Activated CD4-positive, alpha-beta T cell treated with anti-CD3 and anti-CD28 coated beads for 24 hours (primary cell): ENCODE results near the gene TGM2.

Source experiments
- DNase-seq, 2 donors: peaks; one replicate each; pipeline ENCODE4 v3.0.0-alpha.2; 2020; ENCODE audit warnings: low read depth in 2 of 2

The TGM2 gene

DNA sequence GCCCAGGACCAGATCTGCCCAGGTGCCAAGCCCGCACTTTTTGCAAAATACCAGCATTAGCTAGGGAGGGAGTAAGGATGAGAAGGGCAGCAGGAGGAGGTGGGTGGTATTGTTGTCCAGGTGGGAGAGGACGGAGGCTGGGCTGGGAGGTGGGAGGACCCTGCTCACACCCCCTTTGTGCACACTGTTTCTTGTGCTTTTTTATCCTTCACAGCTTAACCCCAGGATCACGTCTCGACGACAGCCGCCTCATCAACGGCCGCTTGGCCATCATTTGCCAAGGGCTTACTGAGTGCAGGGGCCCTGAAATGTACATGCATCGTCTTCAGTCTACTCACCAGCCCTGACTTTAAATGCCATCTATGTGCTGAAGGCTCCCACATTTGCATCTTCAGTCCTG, 12.1 kb upstream of the TGM2 start:
- DNase-seq: no peak

- DNase-seq: no peak
These were observed 10.5 kb upstream of the TGM2 start for GRCh38 chr20:38175304-38176180.

DNA sequence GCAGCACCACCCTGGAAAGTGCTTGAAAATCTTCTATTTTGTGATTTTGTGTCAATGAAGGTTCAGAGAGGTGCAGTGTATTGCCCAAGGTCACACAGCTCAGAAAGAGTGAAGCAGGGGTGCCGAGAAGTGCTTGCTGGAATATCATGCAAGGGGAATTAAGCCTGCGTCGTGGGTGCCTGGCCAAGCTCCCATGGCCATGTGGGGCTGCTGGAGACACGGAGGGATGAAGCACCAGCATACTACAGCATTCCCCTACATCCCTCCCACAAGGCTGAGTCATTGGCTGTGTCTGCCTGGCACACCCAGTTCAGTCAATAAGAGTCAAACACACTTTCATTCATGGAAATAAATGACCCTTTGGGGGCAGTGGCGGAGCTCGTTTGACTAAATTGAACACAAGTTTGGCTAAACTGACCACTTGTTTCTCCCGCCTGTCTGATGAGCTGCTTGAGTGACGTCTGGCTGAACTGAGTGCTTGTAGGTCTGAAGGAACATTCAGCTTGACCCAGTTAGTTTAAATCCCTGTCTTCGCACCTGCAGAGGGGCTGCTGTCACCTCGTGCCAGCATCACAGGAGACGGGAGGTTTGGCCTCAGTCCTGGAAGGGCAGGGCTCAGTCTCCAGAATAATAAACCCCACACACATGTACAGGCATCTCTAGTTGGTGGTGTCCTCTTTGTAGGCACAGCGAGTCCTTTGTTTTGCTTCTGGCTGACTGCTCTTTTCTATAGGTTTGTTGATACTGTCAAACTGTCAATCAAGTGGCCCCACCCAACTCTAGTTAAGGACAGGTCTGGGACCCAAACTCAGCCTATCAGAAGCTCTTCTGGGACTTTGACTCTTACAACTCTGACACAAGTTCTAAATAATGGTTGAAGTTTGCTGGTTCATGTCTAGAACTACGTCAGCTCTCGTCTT, 8.4 kb upstream of the TGM2 start:
- DNase-seq: no peak

GRCh38 chr20:38172408-38172807, 7.3 kb upstream of the TGM2 start:
- no peak for DNase-seq

GRCh38 chr20:38171675-38172043, 6.6 kb upstream of the TGM2 start:
- no peak for DNase-seq

DNA sequence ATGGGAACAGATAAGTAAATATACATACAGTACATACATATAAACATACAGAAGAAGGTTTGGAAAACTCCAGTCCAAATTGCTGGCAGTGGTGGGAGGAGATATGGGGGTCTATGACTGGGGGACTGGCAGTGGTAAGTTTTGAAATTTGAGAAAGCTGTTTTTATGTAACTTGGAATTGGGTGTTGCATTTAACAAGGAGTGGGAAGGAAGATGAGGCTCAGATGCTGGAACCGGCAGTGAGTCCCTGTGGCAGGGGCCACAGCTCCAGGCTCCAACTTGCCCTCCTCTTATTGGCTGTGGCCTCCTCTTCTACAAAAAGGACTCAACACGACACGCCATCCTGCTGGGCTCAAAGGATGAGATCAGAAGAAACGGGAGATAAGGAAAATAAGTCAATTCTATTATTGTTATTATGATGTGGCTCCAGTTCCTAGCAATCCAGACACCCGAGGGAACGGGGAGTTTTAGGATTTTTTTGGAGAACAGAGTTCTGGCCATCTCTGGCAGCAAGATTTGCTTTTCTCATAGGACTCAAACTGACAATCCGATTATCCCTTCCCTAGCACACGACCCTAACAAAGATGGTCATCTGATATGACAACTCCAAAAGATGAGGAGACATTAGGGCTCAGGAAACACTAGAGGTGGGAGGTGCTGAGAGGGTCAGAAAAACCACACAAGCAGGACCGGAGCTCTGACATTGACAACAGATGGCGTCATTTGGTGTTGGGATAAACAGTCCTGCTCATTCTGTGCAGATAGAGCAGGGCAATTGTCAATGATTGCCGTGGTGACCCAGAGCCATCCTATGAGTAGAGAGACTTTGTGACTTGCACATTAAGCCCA, 6.0 kb upstream of the TGM2 start:
- no peak for DNase-seq

DNA sequence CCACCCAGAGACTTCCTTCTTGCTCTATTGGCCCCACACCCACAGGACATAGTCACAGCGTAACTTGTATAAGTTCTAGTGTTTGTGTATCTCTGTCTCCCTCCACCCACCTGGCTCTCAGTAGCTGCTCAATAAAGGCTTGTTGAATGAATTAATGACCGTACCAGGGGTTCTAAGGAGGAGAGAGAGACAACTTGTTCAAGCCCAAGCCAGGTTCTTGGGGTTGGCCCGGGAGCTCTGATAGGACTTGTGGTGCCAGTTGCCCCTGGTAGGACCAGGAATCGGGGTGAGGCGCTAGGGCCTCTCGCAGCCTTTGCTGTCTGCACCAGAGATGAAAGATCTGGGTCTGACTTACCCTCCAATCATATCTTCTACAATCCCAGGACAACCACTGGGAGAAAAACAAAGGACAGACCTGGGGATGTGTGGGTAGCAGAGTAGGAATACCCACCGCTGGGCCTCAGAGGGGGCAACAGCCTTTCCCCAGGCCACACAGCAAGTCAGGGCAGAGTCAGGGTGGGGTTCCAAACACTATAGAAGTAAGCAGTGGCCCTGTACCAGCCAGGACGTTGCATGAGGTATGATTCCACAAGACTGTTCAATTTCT, 5.3 kb upstream of the TGM2 start:
- no peak for DNase-seq

GRCh38 chr20:38169636-38170193, 4.6 kb upstream of the TGM2 start:
- no peak for DNase-seq

- no peak for DNase-seq
These were observed 3.9 kb upstream of the TGM2 start for GRCh38 chr20:38168791-38169589.

DNA sequence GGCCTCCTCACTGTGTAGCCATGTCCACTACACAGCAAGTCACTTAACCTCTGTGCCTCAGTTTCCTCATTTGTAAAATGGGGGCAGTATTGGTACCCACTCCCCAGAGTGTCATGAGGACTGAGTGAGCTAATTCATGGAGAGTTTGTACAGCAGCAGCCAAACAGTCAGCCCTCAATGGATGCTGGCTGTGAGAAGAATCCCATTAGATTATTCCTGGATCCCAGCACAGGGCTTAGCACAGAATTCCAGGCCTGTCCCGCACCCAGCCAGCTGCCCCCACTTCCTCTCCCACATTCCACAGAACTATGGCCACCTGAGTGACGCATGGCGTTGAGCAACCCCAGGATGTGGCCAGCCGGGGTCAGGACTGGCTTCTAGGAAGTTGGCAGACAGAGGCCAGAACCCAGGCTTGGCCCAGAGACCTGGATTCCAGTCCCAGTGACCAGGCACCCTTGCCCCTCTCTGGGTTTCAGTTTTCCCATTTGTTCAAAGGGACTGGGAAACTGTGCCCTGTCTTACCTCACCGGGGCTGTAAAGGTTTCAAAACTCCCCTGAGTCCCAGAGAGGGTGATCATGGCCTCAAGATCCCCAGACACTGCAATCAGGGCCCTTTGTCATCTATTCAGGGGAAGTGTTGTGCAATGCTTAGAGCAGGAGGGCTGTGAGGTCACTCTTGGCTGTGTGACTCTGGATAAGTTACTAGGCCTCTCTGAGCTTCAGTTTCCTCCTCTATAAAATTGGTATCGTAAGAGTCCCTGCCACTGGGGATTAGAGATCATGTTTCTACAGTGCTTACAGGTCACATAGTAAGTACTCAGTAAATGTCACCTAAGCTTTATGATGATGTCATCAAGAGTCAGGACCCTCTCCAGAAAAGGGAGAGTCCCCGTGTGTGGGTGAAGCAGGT, 3.0 kb upstream of the TGM2 start:
- no peak for DNase-seq

GRCh38 chr20:38167328-38167850, 2.3 kb upstream of the TGM2 start:
- no peak for DNase-seq

DNA sequence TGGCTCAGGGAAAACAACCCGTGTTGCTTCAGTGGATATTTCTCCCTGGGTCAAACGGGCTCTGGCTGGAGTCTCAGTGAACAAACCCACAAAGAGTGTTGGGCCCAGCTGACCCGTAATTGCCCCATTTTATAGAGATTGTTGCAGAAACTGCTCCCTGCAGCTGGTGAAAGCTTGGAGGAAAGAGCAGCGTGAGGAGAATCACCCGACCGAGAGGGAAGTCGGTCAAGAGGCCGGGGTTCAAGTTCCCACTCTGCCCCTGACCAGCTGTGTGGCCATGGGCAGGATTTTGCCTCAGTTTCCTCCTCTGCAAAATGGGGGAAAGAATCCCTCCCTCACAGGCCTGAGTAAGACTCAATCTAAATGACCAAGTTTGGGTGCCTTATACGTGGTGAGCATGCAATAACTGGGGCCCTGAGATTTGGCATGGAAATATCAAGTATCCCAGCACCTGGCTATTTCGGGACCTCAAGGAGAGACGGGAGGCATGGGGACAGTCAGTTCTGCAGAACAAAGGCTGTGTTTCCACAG, 1.7 kb upstream of the TGM2 start:
- DNase-seq: no peak

DNA sequence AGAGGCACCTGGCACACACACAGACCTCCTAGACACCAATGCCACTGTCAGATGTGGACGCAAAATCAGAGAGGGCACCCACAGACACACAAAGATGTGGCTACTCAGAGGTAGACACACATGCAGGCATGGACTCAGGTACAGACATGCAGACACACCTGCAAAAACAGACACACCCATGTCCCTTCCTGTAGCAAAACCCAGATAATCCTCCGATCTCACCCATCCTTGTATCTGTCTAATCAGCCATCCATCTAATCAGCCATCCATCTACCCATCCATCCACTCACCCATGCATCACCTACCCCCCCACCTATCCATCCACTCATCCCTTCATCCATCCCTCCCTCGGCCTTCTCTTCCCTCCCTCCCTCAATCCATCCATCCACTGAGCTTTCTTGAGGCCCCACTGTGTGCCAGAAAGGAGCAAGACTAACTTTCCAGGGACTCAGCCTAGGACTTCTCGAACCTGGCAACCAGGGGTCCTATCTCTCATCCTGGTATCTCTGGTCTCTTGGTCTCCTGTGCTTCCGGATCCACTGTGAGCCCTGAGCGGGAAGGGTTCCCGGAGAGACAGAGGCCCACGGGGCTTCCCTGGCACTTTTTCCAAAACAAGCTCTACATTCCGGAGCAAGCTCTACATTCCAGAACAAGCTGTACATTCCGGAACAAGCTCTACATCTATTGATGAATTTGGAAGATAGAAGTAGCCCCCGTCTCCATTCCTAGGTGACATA, 1.1 kb upstream of the TGM2 start:
- DNase-seq: no peak

DNA sequence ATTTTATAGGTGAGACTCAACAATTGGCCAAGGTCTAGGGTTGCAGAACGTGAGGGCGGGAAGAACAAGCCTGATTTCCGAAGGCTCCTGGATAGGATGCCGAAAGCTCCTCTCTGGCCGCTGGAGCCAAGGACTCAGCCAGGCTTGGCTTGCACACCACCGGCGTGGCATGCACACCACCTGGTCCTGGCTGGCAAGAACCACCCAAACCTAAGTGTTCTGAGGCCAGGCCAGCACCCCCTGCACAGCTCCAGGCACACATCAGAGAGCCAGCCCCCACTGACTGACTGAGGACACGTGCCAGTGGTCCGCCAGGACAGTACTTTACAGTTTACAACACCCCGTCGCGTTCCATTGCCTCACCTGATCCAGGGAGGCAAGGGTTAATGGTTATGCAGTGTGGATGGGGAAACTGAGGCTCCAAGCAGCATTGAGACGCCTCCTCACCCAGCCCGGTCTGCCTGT, 414 bp downstream of the TGM2 start:
- DNase-seq: no peak

DNA sequence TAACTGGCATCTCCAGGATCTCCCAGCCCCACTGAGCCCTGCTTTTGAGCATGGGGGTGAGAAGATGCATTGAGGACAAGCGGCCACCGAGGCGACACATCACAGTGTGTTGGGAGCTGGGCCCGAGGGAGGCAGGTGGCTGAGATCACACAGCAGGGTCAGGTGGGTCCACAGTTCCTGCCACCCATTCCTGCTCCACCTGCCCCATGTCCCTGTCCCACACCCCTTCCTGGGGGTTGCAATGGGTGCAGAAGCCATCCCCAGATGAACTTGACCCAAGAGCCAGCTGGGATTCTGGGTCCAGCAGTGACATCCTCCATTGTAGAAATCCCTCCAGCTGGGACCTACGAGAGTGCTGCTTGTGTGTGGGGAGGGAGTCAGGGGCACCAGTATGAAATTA, 1.0 kb downstream of the TGM2 start:
- no peak for DNase-seq

GRCh38 chr20:38162878-38163875, 1.9 kb downstream of the TGM2 start:
- DNase-seq: no peak

- no peak for DNase-seq
These were observed 2.9 kb downstream of the TGM2 start for GRCh38 chr20:38162149-38162548.
